ENCODE results near the gene ATP1A3.

DNA sequence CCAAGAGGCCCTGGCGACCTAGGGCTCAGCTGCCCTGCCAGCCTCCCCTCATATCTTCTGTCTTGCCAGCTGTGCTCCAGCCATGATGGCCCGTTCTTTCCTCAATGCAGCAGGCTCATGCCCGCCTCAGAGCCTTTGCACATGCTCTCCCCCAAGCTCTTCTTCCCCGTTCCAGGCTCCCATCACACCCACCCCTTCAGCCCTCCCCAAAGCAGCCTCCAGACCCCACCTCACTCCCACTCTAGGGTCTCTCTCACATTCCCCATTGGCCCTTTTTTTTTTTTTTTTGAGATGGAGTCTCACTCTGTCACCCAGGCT is 29.9 kb upstream of the ATP1A3 start:
- TF ChIP-seq, protein P1, sequence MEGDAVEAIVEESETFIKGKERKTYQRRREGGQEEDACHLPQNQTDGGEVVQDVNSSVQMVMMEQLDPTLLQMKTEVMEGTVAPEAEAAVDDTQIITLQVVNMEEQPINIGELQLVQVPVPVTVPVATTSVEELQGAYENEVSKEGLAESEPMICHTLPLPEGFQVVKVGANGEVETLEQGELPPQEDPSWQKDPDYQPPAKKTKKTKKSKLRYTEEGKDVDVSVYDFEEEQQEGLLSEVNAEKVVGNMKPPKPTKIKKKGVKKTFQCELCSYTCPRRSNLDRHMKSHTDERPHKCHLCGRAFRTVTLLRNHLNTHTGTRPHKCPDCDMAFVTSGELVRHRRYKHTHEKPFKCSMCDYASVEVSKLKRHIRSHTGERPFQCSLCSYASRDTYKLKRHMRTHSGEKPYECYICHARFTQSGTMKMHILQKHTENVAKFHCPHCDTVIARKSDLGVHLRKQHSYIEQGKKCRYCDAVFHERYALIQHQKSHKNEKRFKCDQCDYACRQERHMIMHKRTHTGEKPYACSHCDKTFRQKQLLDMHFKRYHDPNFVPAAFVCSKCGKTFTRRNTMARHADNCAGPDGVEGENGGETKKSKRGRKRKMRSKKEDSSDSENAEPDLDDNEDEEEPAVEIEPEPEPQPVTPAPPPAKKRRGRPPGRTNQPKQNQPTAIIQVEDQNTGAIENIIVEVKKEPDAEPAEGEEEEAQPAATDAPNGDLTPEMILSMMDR (IDR thresholded peaks at IDR 0.05): no peak
- TF ChIP-seq POLR2A (IDR thresholded peaks at IDR 0.05): no peak

Data from heart left ventricle (tissue), 13 donors.